NOMO-1 treated with dmso at 0.1 percent for 144 hours (cell line): ENCODE data around the gene ZNF513.
"Not testable (repeated sequence)": the region's sequence is repeated elsewhere in the genome, so short reads cannot be mapped to it uniquely, and the experiment has no call there.

Source experiments
- DNase-seq: peaks from one replicate; lab custom pipeline; 2025; ENCODE audit not compliant: unreplicated experiment; lab: John Stamatoyannopoulos, UW

The ZNF513 gene

GRCh38 chr2:27380626-27381545 is at the start of gene ZNF513:
Gene ZNF513 (minus strand): TSS chr2:27380734. CDS start chr2:27380526, 208 bp downstream.
- DNase-seq: peak; percentile 92

GRCh38 chr2:27428978-27429541 is 48.5 kb upstream of the ZNF513 start:
- peak; percentile 74 for DNase-seq

- DNase-seq: peak; percentile 83
Observed at GRCh38 chr2:27428213-27428977, 47.9 kb upstream of the ZNF513 start, which contains the start of gene NRBP1. Gene NRBP1 (plus strand): TSS chr2:27428631. CDS start chr2:27433274, 4,643 bp downstream.

- no peak for DNase-seq
Observed at GRCh38 chr2:27427863-27428212, 47.3 kb upstream of the ZNF513 start.

GRCh38 chr2:27425039-27425438 is 44.5 kb upstream of the ZNF513 start:
- DNase-seq: not testable (repeated sequence)

- no peak for DNase-seq
Observed at GRCh38 chr2:27422958-27423357, 42.4 kb upstream of the ZNF513 start.

- DNase-seq: no peak
Observed at GRCh38 chr2:27421660-27422250, 41.2 kb upstream of the ZNF513 start.

- DNase-seq: no peak
Observed at GRCh38 chr2:27420996-27421395, 40.5 kb upstream of the ZNF513 start.

GRCh38 chr2:27416151-27416550 is 35.6 kb upstream of the ZNF513 start:
- no peak for DNase-seq

GRCh38 chr2:27412419-27413152 is 32.1 kb upstream of the ZNF513 start:
- no peak for DNase-seq

GRCh38 chr2:27409321-27410073 is 29.0 kb upstream of the ZNF513 start, which contains the start of gene PPM1G:
Gene PPM1G (minus strand): TSS chr2:27409591. CDS start chr2:27409422, 169 bp downstream.
- DNase-seq: peak; percentile 94

- no peak for DNase-seq
Observed at GRCh38 chr2:27408601-27409320, 28.2 kb upstream of the ZNF513 start.

GRCh38 chr2:27407798-27408491 is 27.4 kb upstream of the ZNF513 start:
- DNase-seq: no peak

- no peak for DNase-seq
Observed at GRCh38 chr2:27400348-27401135, 20.0 kb upstream of the ZNF513 start.

- no peak for DNase-seq
Observed at GRCh38 chr2:27398962-27399361, 18.4 kb upstream of the ZNF513 start.

GRCh38 chr2:27393225-27393624 is 12.7 kb upstream of the ZNF513 start:
- no peak for DNase-seq

- no peak for DNase-seq
Observed at GRCh38 chr2:27390822-27391679, 10.5 kb upstream of the ZNF513 start.
